Neutrophil (primary cell): Measurements from ENCODE around the gene ITGAE.

ENCODE experiments used
- H3K27ac ChIP-seq: fragments of 200-600 bp; sonication (generic); 2 replicates; pipeline ENCODE4 v1.5.1; 2016; ENCODE audit warnings: mild to moderate bottlenecking, moderate library complexity
- H3K27me3 ChIP-seq: fragments of 200-600 bp; sonication (generic); 2 replicates; pipeline ENCODE4 v1.6.0; 2016; ENCODE audit warnings: mild to moderate bottlenecking
- H3K36me3 ChIP-seq: fragments of 200-600 bp; sonication (generic); 2 replicates; pipeline ENCODE4 v1.5.1; 2017
- H3K4me1 ChIP-seq, 2 experiments: fragments of 200-600 bp in 1 of 2; sonication (generic) in 1 of 2; 1 replicate in 1 of 2; 2 replicates in 1 of 2; pipeline versions ENCODE4 v1.5.1 to v1.6.1; 2013 to 2016; ENCODE audit warnings: low read depth in 1 of 2, low read length in 1 of 2, mild to moderate bottlenecking in 1 of 2, moderate library complexity in 1 of 2; ENCODE audit not compliant: control insufficient read depth in 1 of 2, insufficient read depth in 1 of 2
- H3K4me3 ChIP-seq, 2 experiments: fragments of 200-600 bp in 1 of 2; sonication (generic) in 1 of 2; 1 replicate in 1 of 2; 2 replicates in 1 of 2; pipeline ENCODE4 v1.5.1; 2013 to 2016; ENCODE audit warnings: low read depth in 1 of 2, low read length in 1 of 2, mild to moderate bottlenecking in 1 of 2, moderate library complexity in 1 of 2
- H3K9me3 ChIP-seq: fragments of 200-600 bp; sonication (generic); 2 replicates; pipeline ENCODE4 v1.5.1; 2016
- TF ChIP-seq, protein P1 (sequence below): fragments of 200-600 bp; sonication (generic); IDR thresholded peaks from 2 replicates; pipeline ENCODE4 v1.5.1; 2016; ENCODE audit warnings: antibody characterized with exemption

ITGAE gene

DNA sequence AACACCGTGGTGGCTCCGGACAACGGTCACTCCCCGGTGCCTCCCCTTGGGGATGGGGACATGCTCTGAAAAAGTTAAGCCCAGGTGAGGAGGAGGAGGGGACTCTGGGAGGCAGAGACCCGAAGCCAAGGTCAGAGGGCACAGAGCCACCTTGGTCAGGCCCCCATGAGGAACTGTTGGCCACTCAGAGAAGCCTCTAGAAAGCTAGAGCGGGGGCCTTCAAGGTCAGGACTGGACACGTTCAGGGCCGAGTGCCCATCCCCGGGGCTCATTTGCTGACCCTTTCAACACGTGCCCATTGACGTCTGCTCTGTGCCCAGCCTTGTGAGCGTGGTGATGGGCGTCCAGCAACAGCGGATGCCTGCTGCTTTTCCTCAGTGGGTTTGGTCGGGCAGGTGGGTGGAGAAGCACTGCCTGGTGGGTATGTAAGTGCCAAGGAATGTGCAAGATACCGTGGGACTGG, 39.0 kb downstream of the ITGAE start:
- Histone ChIP-seq H3K4me1 (peaks cover 13% of the 10 kb centered on the region in 2 experiments), H3K9me3 (no peaks in the 10 kb centered on the region), H3K27me3 (no peaks in the 10 kb centered on the region), H3K36me3 (no peaks in the 10 kb centered on the region), H3K4me3 (no peak overlapping the region), H3K27ac (no peak overlapping the region)
- TF ChIP-seq, protein P1, sequence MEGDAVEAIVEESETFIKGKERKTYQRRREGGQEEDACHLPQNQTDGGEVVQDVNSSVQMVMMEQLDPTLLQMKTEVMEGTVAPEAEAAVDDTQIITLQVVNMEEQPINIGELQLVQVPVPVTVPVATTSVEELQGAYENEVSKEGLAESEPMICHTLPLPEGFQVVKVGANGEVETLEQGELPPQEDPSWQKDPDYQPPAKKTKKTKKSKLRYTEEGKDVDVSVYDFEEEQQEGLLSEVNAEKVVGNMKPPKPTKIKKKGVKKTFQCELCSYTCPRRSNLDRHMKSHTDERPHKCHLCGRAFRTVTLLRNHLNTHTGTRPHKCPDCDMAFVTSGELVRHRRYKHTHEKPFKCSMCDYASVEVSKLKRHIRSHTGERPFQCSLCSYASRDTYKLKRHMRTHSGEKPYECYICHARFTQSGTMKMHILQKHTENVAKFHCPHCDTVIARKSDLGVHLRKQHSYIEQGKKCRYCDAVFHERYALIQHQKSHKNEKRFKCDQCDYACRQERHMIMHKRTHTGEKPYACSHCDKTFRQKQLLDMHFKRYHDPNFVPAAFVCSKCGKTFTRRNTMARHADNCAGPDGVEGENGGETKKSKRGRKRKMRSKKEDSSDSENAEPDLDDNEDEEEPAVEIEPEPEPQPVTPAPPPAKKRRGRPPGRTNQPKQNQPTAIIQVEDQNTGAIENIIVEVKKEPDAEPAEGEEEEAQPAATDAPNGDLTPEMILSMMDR: no peak

DNA sequence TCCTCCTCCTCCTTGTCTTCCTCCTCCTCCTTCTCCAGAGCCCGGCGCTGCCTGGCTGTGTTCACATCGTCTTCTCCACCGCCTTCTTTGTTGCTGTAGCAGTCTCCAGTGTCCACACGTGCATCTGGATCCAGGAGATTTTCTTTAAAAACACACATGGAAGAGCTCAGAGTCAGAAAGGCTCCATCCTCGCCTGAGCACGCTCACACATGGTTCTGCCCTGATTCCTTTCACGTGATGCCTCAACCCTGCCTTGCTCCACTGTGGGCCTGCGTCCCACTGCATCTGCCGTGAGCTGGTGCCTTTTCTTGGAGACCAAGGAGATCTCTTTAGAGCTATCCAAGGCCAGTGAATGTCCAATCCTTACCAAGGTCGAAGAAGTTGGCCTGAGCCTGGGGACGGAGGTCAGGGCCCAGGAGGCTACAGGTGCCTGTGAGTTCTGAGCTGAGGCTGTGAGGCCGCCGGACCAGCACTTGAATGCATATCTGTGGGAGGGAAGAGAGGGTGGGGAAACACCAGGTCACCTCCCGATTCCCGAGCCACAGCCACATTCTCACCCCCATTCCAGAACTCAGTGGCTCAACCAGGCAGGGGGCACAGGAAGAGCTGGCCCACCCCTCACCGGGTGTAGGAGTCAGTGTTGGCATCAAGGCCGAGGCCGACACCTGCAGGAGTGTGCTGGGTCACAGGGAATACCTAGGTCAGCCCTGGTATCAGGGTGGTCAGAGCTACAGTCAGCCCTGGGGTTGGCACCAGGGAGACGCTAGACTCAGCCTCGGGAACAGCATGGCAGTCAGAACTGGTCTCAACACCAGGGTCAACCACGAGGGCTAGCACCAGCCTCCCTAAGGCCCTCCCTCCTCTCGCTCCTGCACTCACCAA, 39.7 kb downstream of the ITGAE start:
- Histone ChIP-seq H3K4me1 (peaks cover 13% of the 10 kb centered on the region in 2 experiments), H3K9me3 (no peaks in the 10 kb centered on the region), H3K36me3 (no peaks in the 10 kb centered on the region), H3K27me3 (no peaks in the 10 kb centered on the region), H3K27ac (no peak overlapping the region), H3K4me3 (no peak overlapping the region)
- TF ChIP-seq, protein P1: no peak

DNA sequence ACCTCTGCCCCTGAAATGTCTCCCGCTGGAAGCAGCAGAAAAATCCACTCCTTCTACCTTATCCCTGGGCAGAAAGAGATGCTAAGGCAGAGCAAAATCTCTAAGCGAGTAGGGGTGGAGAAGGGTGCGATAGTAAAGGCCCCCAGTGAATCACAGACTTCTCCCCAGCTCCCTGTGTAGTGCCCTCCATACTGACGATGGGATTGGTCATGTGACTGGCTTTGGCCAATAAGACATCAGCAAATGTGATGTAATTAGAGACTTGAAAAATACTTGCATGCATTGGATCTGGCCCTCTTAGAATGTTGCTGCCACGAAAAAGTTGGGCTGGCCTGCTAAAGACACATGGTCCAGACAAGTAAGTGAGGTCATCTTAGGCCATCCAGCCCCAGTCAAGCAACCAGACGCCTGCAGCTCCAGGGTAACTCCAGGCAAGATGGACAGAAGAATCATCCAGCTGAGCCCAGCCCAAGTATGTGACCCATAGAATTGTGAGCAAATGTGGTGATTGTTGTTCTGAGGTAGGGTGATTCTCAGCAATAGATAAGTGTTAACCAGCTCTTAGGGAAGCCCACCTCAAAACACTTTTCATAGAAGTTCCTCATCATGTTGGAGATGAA, 41.3 kb downstream of the ITGAE start:
- Histone ChIP-seq H3K9me3 (no peaks in the 10 kb centered on the region), H3K27me3 (no peaks in the 10 kb centered on the region), H3K27ac (no peak overlapping the region), H3K4me3 (no peak overlapping the region), H3K36me3 (no peaks in the 10 kb centered on the region), H3K4me1 (peaks cover 13 to 14% of the 10 kb centered on the region in 2 experiments)
- TF ChIP-seq, protein P1: no peak

DNA sequence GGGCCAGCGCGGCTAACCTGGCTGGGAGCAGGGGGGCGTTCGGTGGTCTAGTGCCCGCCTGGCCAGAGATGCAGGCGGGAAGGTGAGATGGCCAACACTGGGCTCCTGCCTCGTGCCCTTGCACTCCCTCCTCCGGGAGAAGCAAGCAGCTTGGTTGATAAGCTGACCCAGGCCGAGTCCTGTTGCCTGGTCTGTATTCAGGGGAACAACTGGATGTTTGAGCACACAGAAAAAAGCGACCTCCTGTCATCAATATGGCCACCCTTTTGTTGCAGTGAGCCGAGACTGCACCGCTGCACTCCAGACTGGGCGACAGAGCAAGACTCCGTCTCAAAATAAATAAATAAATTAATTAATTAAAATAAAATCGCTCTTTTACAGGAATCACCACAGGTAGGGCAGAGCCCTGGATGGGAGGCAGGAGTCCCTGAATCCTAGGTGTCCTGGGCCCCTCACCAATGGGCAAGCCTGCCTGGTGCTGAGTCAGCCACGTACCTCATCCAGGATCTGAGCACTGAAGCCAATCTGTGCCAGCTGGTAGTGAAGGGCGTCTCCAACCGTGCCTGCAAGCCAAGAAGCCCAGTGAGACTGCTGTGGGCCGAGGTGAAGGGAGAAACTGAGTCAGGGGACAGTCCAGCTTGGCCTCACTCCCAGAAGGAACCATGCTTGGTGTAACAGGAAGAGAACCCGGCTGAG, 45.5 kb downstream of the ITGAE start:
- Histone ChIP-seq H3K36me3 (no peaks in the 10 kb centered on the region), H3K9me3 (no peaks in the 10 kb centered on the region), H3K4me3 (peak overlapping the region; percentile 70 to 71), H3K4me1 (peaks cover 14% of the 10 kb centered on the region in 2 experiments), H3K27me3 (no peaks in the 10 kb centered on the region), H3K27ac (peak overlapping the region; percentile 76)
- TF ChIP-seq, protein P1: no peak

DNA sequence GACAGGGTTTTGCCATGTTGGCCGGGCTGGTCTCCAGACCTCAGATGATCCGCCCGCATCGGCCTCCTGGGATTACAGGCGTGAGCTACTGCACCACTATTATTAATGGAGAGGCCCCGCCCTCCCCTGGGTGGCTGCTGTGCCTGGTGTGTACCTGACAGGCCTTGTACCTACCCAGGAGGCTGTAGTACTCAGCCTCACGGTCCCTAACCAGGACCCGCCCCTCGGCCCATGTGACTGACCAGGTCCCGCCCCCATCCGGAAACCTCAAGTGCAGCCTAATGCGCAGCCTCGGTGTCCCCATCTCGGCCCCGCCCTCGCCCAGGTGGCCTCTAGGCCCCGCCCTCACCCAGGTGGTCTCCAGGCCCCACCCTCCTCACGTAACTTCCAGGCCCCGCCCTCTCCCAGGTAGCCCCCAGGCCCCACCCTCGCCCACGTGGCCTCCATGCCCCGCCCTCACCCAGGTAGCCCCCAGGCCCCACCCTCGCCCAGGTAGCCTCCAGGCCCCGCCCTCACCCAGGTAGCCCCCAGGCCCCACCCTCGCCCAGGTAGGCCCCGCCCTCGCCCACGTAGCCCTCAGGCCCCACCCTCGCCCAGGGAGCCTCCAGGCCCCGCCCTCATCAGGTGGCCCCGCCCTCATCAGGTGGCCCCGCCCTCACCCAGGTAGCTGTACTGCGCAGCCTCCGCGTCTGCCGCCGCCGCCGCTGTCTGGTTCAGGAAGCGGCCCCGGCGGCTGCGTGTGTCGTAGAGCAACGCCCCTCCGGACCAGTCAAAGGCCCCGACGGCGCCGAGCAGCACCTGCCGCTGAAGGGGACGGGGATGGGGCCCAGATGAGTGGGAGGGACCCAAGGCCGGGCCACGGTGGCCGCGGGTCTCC, 46.3 kb downstream of the ITGAE start:
- peak overlapping the region; percentile 76 for H3K27ac ChIP-seq

More for the DNA sequence above, 46.3 kb downstream of the ITGAE start:
- H3K4me1 ChIP-seq: peaks cover 22% of the 10 kb centered on the region in 2 experiments
- TF ChIP-seq, protein P1: no peak
- no peaks in the 10 kb centered on the region for H3K27me3 ChIP-seq
- no peaks in the 10 kb centered on the region for H3K36me3 ChIP-seq
- H3K9me3 ChIP-seq: no peaks in the 10 kb centered on the region
- peak overlapping the region; percentile 70 to 71 for H3K4me3 ChIP-seq
